GF-D8 (cell line): ENCODE data around the gene EFCAB8.

Experiments
- DNase-seq: peaks from one replicate; lab custom pipeline; 2025; lab: John Stamatoyannopoulos, UW

Gene EFCAB8

GRCh38 chr20:32988008-32988407, 129.3 kb downstream of the EFCAB8 start:
- no peak for DNase-seq

DNA sequence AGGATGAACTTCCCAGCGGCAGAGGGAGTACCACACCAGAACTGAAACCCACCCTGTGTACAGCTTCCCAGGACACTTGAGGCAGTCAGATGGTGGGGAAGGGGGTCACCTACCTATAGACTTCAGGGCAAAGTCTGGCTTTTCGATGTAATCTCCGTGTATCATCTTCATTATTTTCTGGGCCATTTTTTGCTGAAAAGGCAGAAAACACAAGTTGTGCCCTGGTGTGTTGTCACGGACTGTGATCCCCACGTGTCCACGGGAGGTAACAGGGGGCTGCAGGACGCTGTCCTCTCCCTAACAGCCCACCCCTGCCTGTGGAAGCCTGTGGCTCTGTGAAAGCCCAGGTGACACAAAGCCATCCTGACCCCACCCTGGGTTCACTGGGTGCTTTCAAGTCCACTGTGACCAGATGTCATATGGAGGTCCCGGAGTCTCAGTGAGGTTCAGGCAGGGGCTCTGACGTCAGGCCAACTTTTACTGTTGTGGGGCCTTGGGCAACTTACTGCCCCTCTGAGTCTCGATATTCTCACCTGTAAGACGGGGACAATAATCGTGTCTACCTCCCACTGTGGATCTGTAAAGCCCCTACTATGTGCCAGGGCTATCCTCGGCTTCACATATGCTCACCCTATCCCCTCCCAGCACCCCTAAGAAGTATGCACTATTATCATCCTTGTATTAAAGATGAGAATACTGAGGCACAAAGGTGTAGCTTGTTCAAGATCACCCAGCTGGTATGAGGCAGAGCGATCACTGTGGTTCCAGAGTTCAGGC, 131.0 kb downstream of the EFCAB8 start:
- no peak for DNase-seq

DNA sequence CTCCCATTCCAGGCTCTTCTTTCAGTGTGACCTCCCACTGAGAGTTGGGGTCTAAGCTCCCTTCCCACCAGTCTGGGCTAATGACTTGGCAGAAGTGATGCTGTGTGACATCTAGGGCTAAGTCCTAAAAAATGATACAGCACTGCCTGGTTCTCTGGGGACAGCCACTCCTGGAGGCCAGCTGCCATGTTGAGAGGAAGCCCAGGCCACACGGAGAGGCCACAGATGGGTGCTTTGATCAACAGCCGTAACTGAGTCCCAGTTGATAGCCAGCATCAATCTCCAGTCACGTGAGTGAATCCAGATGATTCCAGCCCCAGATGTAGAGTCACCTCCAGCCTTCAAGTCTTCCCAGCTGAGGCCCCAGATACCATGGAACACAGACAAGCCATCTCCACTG, 131.7 kb downstream of the EFCAB8 start:
- DNase-seq: no peak

- DNase-seq: no peak
These were observed 132.7 kb downstream of the EFCAB8 start for GRCh38 chr20:32991383-32991782.

GRCh38 chr20:32991792-32992641, 133.3 kb downstream of the EFCAB8 start:
- DNase-seq: no peak

DNA sequence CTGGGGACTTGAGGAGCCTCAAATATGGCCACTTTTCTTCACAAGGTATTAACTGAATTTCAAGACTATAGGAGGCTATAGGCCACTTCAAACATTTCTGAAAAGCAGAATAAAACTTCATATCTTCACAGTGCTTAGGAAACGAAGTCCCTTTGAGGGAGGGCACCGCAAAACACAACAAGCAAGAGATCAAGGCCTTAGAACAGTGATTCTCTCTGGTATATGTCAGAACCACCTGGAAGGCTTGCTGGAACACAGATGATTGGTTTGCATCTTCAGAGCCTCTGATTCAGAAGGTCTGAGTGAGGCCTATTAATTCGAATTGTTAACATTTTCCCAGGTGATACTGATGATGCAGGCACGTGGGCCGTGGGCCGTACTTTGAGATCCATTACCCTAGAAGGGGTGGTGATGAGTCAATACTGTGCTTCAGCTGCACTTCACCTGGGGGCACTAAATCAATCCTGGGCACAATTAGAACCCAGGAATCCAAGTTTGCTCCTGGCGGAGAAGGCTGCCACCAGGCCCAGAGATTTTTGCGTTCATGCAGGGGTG, 134.8 kb downstream of the EFCAB8 start:
- no peak for DNase-seq

DNA sequence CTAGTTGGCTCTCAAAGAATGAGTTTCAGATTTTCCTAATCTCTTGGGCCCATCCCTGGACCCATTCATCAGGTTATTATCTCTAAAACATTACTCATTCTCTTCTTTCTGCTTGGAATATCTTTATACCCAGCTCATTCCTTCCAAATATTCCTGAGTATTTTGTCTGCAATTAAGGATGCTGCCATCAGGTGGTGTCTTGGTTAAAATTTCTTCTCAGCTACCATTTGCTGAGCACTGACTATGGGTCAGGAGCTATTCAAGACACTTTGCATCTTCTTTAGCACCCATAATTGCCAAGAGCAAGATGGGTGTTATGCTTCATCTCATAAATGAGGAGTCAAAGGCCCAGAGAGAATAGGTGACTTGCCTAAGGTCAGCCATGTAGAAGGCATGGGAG, 137.1 kb downstream of the EFCAB8 start:
- no peak for DNase-seq

GRCh38 chr20:32997431-32997830, 138.7 kb downstream of the EFCAB8 start:
- DNase-seq: no peak

DNA sequence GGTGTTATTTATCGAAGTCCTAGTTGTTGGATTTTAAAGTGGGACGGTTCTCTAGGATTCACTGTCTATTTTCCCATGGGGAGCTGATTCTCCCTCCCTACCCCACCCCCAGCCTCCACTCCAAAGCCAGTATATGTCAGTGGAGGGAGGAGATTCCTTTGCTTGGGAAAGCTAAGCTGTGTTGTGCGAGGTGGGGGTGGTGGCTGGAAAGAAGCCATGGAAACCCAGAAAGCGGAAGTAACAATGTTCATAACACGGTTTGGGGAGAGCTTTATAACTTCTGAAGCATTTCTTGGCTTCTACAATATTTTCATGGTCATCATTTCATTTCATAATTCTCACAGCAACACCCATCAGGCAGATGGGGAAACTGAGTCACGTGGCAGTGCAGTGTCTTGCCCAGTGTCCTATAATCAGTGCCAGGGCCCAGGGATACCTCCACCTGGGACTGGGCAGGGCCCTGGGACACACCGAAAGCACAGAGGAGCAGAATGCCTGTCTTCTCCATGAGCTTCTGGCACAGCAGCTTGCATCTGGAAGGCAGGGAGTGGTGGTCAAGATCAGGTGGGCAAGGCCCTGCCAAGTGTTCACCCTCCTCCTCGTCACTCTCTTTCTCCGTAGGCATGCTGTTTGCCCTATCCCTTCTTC, 141.0 kb downstream of the EFCAB8 start:
- DNase-seq: no peak

GRCh38 chr20:33000802-33001466, 142.2 kb downstream of the EFCAB8 start:
- DNase-seq: no peak

GRCh38 chr20:33002087-33002808, 143.5 kb downstream of the EFCAB8 start:
- DNase-seq: no peak

GRCh38 chr20:33004141-33004751, 145.5 kb downstream of the EFCAB8 start, which contains the start of gene SUN5:
Gene SUN5 (minus strand): TSS chr20:33004433. CDS start chr20:33004340, 93 bp downstream.
- no peak for DNase-seq

DNA sequence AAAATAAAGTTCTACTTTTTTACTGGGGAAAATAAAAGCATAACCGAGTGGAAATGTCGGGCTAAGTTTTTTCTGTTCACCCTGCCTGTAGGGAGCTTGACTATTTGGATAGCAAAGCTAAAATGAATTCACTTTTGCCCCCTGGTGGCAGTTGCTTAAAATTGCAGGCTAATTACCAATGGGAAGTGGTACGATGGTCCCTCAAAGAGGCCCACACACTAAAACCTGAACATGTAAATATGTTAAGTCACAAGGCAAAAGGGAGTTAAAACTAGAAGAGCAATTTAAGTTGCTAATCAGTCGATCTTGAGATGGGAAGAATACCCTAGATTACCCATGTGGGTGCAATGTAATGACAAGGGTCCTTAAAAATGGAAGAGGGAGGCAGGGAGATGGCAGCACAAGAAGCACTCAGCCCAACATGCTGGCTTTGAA, 146.4 kb downstream of the EFCAB8 start:
- no peak for DNase-seq

GRCh38 chr20:33005908-33006775, 147.4 kb downstream of the EFCAB8 start:
- no peak for DNase-seq

- no peak for DNase-seq
These were observed 148.2 kb downstream of the EFCAB8 start for GRCh38 chr20:33006776-33007375.

- no peak for DNase-seq
These were observed 148.9 kb downstream of the EFCAB8 start, which contains the start of gene BPIFB2 for GRCh38 chr20:33007376-33008335. Gene BPIFB2 (plus strand): TSS chr20:33007704. CDS start chr20:33008575, 871 bp downstream.

GRCh38 chr20:33008336-33009213, 149.9 kb downstream of the EFCAB8 start:
- DNase-seq: no peak
